Activated T-helper 2 cell treated with anti-CD3 and anti-CD28 coated beads, Interferon-gamma antibody, Interleukin-2, Interleukin-4, amounts not matched to agents 10 μg/mL and 5 μg/mL and 100 μg/mL, durations not matched to agents 14 hours and 24 hours and 36 hours (primary cell): ENCODE measurements around the gene ZNF280A. TPM values are rescaled to one million over a fixed set of nuclear protein-coding genes. Genes with fewer than 3 reads are reported as not detected.
"Not testable (repeated sequence)": the region's sequence is repeated elsewhere in the genome, so short reads cannot be mapped to it uniquely, and the experiment has no call there.

Experiments used
- DNase-seq: peaks from one replicate; pipeline ENCODE4 v3.0.0; 2021; ENCODE audit warnings: low spot score
- H3K27ac Mint-ChIP-seq: one replicate; pipeline ENCODE4 v1.8.0; 2021; ENCODE audit warnings: mixed read lengths
- H3K27me3 Mint-ChIP-seq: one replicate; pipeline ENCODE4 v1.8.0; 2021; ENCODE audit warnings: low read depth, mixed read lengths
- H3K36me3 Mint-ChIP-seq: one replicate; pipeline ENCODE4 v1.8.0; 2021; ENCODE audit warnings: low read depth, mixed read lengths
- H3K4me1 Mint-ChIP-seq: one replicate; pipeline ENCODE4 v1.8.0; 2021; ENCODE audit warnings: low read depth, mixed read lengths
- H3K4me3 Mint-ChIP-seq: one replicate; pipeline ENCODE4 v1.8.0; 2021; ENCODE audit warnings: low read depth, mild to moderate bottlenecking, moderate library complexity, mixed read lengths
- H3K9me3 Mint-ChIP-seq: one replicate; pipeline ENCODE4 v1.8.0; 2021; ENCODE audit warnings: mixed read lengths
- intact Hi-C: fragments of 100-400 bp; cut with micrococcal nuclease; formaldehyde crosslinking; loops from one replicate; pipeline ENCODE4 v1.15.1; 2023
- total RNA-seq: library from RNA; stranded (reverse); gene quantifications from 2 replicates; pipeline ENCODE4 v1.2.3, GENCODE V29; 2022

The ZNF280A gene
- total RNA-seq, 1 donor from 2014 or later: not detected

GRCh38 chr22:22487869-22488597, 32.0 kb downstream of the ZNF280A start:
- peaks cover 7% of the 10 kb centered on the region for H3K36me3 Mint-ChIP-seq
- intact Hi-C loops: no loop called here
- no peaks in the 10 kb centered on the region for H3K4me1 Mint-ChIP-seq
- no peaks in the 10 kb centered on the region for H3K27me3 Mint-ChIP-seq
- H3K27ac Mint-ChIP-seq: no peak overlapping the region
- no peak overlapping the region for H3K4me3 Mint-ChIP-seq
- no peaks in the 10 kb centered on the region for H3K9me3 Mint-ChIP-seq
- no peak for DNase-seq

- no peaks in the 10 kb centered on the region for H3K27me3 Mint-ChIP-seq
- H3K4me3 Mint-ChIP-seq: no peak overlapping the region
- no peak overlapping the region for H3K27ac Mint-ChIP-seq
- H3K36me3 Mint-ChIP-seq: peaks cover 7% of the 10 kb centered on the region
- intact Hi-C loops: no loop called here
- DNase-seq: no peak
- no peaks in the 10 kb centered on the region for H3K9me3 Mint-ChIP-seq
- no peaks in the 10 kb centered on the region for H3K4me1 Mint-ChIP-seq
Observed at GRCh38 chr22:22487059-22487458, 33.0 kb downstream of the ZNF280A start.

GRCh38 chr22:22486132-22486899, 33.8 kb downstream of the ZNF280A start:
- Mint-ChIP-seq H3K27me3 (no peaks in the 10 kb centered on the region), H3K4me3 (no peak overlapping the region), H3K4me1 (no peaks in the 10 kb centered on the region), H3K36me3 (peaks cover 7% of the 10 kb centered on the region), H3K27ac (no peak overlapping the region), H3K9me3 (no peaks in the 10 kb centered on the region)
- DNase-seq: no peak
- intact Hi-C loops: no loop called here

- no peaks in the 10 kb centered on the region for H3K27me3 Mint-ChIP-seq
- intact Hi-C loops: no loop called here
- peaks cover 7% of the 10 kb centered on the region for H3K36me3 Mint-ChIP-seq
- H3K9me3 Mint-ChIP-seq: no peaks in the 10 kb centered on the region
- H3K27ac Mint-ChIP-seq: no peak overlapping the region
- no peak overlapping the region for H3K4me3 Mint-ChIP-seq
- DNase-seq: no peak
- H3K4me1 Mint-ChIP-seq: no peaks in the 10 kb centered on the region
Observed at GRCh38 chr22:22485524-22485923, 34.5 kb downstream of the ZNF280A start.

GRCh38 chr22:22484023-22484422, 36.0 kb downstream of the ZNF280A start:
- no peaks in the 10 kb centered on the region for H3K27me3 Mint-ChIP-seq
- DNase-seq: no peak
- no peak overlapping the region for H3K4me3 Mint-ChIP-seq
- no peaks in the 10 kb centered on the region for H3K4me1 Mint-ChIP-seq
- H3K9me3 Mint-ChIP-seq: no peaks in the 10 kb centered on the region
- peaks cover 7% of the 10 kb centered on the region for H3K36me3 Mint-ChIP-seq
- intact Hi-C loops: no loop called here
- no peak overlapping the region for H3K27ac Mint-ChIP-seq

GRCh38 chr22:22480940-22481339, 39.1 kb downstream of the ZNF280A start:
- Mint-ChIP-seq H3K9me3 (no peaks in the 10 kb centered on the region), H3K27ac (no peak overlapping the region), H3K36me3 (no peaks in the 10 kb centered on the region), H3K27me3 (no peaks in the 10 kb centered on the region), H3K4me1 (no peaks in the 10 kb centered on the region), H3K4me3 (no peak overlapping the region)
- no peak for DNase-seq
- intact Hi-C loops: no loop called here

- intact Hi-C loops: no loop called here
- Mint-ChIP-seq H3K4me1 (no peaks in the 10 kb centered on the region), H3K36me3 (no peaks in the 10 kb centered on the region), H3K9me3 (no peaks in the 10 kb centered on the region), H3K27me3 (no peaks in the 10 kb centered on the region), H3K27ac (no peak overlapping the region), H3K4me3 (no peak overlapping the region)
- no peak for DNase-seq
Observed at GRCh38 chr22:22479999-22480532, 40.0 kb downstream of the ZNF280A start.

GRCh38 chr22:22479116-22479515, 41.0 kb downstream of the ZNF280A start:
- H3K36me3 Mint-ChIP-seq: no peaks in the 10 kb centered on the region
- intact Hi-C loops: no loop called here
- no peak overlapping the region for H3K27ac Mint-ChIP-seq
- H3K4me3 Mint-ChIP-seq: no peak overlapping the region
- H3K9me3 Mint-ChIP-seq: no peaks in the 10 kb centered on the region
- H3K27me3 Mint-ChIP-seq: no peaks in the 10 kb centered on the region
- no peaks in the 10 kb centered on the region for H3K4me1 Mint-ChIP-seq
- DNase-seq: no peak

GRCh38 chr22:22478470-22478869, 41.6 kb downstream of the ZNF280A start:
- Mint-ChIP-seq H3K27me3 (no peaks in the 10 kb centered on the region), H3K9me3 (no peaks in the 10 kb centered on the region), H3K4me1 (no peaks in the 10 kb centered on the region), H3K36me3 (no peaks in the 10 kb centered on the region), H3K27ac (no peak overlapping the region), H3K4me3 (no peak overlapping the region)
- DNase-seq: no peak
- intact Hi-C loops: no loop called here

- intact Hi-C loops: no loop called here
- Mint-ChIP-seq H3K27ac (no peak overlapping the region), H3K36me3 (no peaks in the 10 kb centered on the region), H3K27me3 (peaks cover 7% of the 10 kb centered on the region), H3K4me3 (no peak overlapping the region), H3K4me1 (no peaks in the 10 kb centered on the region), H3K9me3 (peaks cover 3% of the 10 kb centered on the region)
- DNase-seq: no peak
Observed at GRCh38 chr22:22474733-22475132, 45.3 kb downstream of the ZNF280A start.

- intact Hi-C loops, H3K4me1 Mint-ChIP-seq, H3K36me3 Mint-ChIP-seq, H3K27ac Mint-ChIP-seq, H3K4me3 Mint-ChIP-seq, DNase-seq: not testable (repeated sequence)
- peaks cover 14% of the 10 kb centered on the region for H3K9me3 Mint-ChIP-seq
- H3K27me3 Mint-ChIP-seq: peaks cover 14% of the 10 kb centered on the region
Observed at GRCh38 chr22:22471104-22471503, 49.0 kb downstream of the ZNF280A start.

GRCh38 chr22:22469527-22469926, 50.5 kb downstream of the ZNF280A start:
- Mint-ChIP-seq H3K36me3 (no peaks in the 10 kb centered on the region), H3K4me1 (no peaks in the 10 kb centered on the region), H3K27me3 (peaks cover 14% of the 10 kb centered on the region), H3K9me3 (peaks cover 14% of the 10 kb centered on the region), H3K4me3 (no peak overlapping the region), H3K27ac (no peak overlapping the region)
- intact Hi-C loops: no loop called here
- no peak for DNase-seq

GRCh38 chr22:22468794-22469469, 51.1 kb downstream of the ZNF280A start:
- H3K27me3 Mint-ChIP-seq: peaks cover 17% of the 10 kb centered on the region
- H3K27ac Mint-ChIP-seq, H3K4me1 Mint-ChIP-seq, intact Hi-C loops, H3K4me3 Mint-ChIP-seq, H3K36me3 Mint-ChIP-seq, DNase-seq: not testable (repeated sequence)
- H3K9me3 Mint-ChIP-seq: peaks cover 14% of the 10 kb centered on the region
